Activated CD4-positive, alpha-beta T cell treated with anti-CD3 and anti-CD28 coated beads for 48 hours (primary cell): ENCODE measurements around the gene AMPH.

Experiments
- DNase-seq: peaks from one replicate; pipeline ENCODE4 v3.0.0-alpha.2; 2020

Gene AMPH

DNA sequence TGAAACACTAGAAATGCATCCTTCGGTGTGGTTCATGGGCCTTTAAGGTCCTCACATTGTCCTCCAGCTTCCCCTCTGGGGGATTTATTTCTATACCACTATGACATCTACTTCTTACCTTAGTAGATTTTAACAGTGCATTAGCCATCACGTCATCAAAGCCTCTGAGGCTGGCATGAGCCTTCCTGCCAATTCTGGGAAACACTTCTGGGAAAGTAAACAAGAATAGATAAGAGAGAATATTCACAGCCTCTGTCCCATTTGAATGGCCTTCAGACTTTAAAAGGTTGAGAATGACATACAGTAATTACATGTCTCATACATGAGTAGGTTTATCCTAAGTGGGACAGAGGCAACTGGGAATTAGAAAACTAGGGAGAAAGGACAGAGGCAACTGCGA lies 89.7 kb downstream of the AMPH start:
- no peak for DNase-seq

GRCh38 chr7:38539477-38540081 lies 91.6 kb downstream of the AMPH start:
- peak; percentile 12 for DNase-seq

GRCh38 chr7:38535073-38535472 lies 96.1 kb downstream of the AMPH start:
- no peak for DNase-seq

GRCh38 chr7:38525857-38526256 lies 105.3 kb downstream of the AMPH start:
- no peak for DNase-seq

GRCh38 chr7:38524786-38525185 lies 106.4 kb downstream of the AMPH start:
- DNase-seq: no peak

GRCh38 chr7:38520741-38521140 lies 110.4 kb downstream of the AMPH start:
- DNase-seq: no peak

DNA sequence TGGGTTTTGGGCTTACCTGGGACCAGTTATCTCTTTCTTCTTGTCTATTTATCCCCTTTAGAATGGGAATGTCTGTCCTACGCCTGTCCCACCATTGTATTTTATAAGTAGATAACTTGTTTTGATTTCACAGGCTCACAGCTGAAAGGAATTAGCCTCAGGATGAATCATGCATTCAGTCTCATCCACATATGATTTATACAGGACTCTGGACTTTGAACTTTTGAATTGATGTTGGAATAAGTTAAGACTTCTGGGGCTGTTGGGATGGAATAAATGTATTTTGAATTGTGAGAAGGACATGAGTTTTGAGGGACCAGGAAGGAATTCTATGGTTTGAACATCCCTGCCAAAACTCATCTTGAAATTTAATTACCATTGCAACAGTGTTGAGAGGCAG lies 112.6 kb downstream of the AMPH start:
- DNase-seq: no peak

GRCh38 chr7:38512704-38513103 lies 118.5 kb downstream of the AMPH start:
- no peak for DNase-seq

DNA sequence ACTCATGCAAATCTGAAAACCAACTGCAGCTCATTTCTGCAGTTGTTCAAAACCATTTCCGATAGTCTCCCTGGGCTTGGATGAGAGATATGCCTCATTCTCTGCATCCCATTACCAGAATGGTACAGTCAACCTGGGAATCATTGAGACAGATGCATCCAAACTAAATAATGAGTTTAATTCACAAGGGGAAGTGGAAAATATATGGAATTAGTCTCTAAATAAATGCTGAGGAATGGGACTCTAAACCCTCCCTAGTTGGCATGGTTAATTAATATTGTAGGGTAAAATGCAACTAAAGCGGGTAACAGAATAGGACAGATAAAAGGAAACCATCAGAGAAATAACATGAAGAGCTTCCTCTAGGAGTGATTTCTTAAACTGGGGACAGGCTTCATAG lies 118.9 kb downstream of the AMPH start:
- no peak for DNase-seq

- DNase-seq: no peak
These were observed 123.8 kb downstream of the AMPH start for GRCh38 chr7:38507384-38507783.

DNA sequence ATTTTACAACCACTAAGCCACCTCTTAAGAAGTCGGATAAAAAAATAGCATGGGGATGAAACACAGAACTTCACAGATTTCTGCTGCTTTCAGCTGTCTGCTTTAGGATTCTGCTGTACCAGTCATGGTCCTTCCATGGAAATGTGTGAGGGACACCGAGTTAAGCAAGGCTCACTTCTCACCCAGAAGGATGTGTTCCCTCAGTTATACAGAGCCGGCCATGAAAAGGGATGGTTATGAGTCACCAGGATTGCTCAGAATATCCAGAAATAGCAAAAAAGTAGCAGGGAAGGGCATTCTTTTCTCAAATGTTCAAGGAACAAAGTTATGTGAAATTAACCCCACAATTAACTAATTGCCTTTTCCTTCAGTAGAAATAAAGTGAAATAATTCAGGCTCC lies 124.4 kb downstream of the AMPH start:
- no peak for DNase-seq

GRCh38 chr7:38506004-38506403 lies 125.2 kb downstream of the AMPH start:
- no peak for DNase-seq

DNA sequence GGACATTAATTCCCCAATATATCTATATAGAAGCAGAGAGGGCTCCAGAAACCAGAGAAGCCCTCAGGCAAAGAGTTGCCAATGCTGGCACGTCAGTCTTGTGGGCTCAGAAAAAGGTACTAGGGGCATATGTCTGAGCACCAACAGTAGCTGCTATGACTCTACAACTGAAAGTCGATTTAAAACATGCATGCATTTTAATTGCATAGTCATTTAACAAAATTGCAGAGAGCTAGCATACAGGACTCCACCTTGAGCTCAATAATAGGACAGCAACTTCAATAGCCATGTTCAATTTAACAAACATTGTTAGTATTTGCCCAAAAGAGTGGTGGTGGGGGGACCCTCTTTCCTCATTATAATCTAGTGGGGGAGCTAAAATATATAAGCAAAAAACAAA lies 126.5 kb downstream of the AMPH start:
- DNase-seq: no peak

GRCh38 chr7:38502848-38503247 lies 128.3 kb downstream of the AMPH start:
- no peak for DNase-seq

DNA sequence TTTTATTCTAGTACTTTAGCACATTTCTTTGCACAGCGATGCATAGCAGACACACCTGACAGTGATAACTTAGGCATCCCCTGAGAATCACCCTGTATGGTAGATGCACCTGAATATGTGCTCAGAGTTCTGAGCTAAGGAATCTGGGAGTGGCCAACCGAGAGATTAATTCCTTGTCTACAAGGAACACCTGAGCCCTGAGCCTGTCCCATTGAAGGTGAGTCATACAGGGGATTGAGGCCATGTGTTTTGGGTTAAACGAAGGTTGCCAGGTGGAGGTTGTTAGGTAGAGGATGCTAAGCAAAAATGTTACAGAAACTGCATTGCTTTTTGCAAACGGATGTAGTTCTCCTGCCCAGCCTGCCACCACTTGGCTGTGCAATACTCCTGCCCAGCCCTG lies 128.9 kb downstream of the AMPH start:
- no peak for DNase-seq

DNA sequence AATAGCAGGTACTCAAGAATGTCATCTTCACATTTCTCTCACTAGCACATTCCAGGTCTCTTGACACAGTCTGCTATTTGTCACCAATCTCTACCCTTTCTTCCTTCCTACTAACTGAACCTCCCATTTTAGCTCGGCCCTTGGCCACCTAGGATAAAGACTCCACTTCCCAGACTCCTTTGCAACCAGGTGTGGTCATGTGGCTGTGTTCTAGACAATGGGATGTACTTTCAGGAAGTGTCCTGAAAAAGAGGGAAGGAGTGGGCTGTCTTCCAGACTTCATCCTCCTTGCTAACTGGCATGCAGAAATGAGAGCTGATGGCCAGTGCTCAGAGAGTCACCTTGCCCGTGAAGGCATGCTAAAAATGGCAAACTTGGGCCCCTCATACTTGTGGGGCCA lies 139.2 kb downstream of the AMPH start:
- no peak for DNase-seq

DNA sequence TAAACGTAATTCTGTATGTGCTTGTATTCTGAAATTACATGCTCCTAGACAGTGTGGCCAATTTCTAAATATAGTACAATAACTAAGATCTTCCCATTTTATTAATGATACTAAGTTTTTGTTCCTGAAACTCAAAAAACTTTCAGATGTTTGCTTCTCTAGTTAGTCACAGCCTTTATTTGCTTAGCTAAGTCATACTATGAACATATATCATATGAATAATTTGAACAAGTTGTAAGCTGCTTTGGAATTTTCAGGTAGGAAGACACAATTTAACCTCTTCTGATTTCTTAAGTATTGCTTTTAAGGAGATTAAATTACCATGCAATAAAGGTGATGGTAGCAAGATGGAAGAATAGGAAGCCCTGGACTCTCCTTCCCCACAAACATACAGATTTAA lies 148.7 kb downstream of the AMPH start:
- DNase-seq: no peak

DNA sequence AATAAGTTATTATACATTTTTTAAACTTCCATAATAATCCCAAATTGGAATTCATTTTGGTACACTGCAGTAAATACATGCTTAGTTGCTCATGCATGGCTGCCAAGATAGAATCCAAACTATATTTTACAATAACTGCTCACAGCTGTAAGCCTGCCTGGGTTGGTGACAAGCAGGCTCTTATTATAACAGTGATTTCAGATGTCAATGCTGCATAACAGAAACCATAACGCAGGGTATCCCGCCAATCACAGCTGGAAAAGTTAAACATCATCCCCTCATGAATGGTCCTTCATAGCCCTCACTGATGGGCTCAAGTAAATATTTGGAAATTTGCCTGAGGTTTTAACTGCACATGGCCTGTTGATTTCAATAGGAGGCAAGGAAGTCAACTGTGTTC lies 149.8 kb downstream of the AMPH start:
- DNase-seq: no peak

DNA sequence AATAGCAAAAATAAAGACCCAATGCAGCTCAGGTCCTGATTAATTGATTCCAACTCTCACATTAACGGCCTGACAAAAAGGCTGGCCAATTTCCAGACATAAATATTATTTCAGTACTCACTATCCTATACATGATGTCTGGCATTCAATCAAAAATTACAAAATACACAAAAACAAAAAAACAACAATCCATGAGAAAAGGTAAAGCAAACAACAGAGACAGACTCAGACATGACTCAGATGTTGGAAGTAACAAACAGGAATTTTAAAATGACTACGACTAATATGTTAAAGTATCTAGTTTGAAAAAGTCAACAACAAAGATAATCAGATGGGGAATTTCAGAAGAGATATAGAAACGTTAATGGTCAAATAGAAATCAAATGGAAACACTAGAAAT lies 152.8 kb downstream of the AMPH start:
- no peak for DNase-seq

DNA sequence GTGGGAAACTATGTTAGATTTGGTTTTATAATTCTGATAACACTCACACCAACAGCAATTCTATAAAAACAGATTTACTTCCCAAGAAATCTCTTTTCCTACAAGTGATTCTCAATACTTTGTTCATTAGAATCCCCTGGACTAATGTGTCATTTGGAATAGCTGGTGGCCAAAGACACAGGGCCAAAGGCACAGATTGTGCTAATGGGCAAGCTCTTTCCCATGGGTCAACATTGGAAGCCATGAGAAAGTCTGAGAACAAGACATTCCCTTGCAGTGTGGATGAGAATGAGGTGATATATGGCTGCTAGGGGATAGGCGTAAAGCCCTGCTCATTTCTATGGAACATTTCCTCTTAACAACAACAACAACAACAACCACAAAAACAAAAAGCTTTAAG lies 153.8 kb downstream of the AMPH start:
- DNase-seq: no peak

DNA sequence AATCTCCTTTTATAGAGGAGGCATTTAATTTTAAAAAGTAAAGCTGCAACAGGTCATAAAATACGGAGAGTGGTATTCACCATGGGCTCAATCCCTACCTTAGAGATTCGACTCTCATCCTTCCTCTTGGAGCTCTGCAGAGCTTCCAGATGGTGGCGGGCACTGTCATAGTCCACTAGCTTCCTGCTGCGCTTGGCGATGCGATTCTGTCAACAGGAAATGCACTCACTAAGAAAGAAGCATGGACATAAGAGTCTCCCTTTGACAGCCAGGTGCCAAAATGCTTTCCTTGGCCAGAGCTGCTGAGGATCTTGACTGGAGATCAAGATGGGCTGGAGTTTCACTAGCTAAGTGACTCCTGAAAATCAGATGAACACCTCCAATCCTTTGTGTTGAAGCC lies 154.4 kb downstream of the AMPH start:
- DNase-seq: no peak

GRCh38 chr7:38465956-38466355 lies 165.2 kb downstream of the AMPH start:
- no peak for DNase-seq

GRCh38 chr7:38463277-38464225 lies 167.6 kb downstream of the AMPH start:
- peak; percentile 93 for DNase-seq

- DNase-seq: no peak
These were observed 168.4 kb downstream of the AMPH start for GRCh38 chr7:38462819-38463218.

GRCh38 chr7:38461887-38462286 lies 169.3 kb downstream of the AMPH start:
- DNase-seq: no peak
